ENCODE results near the gene PCDH20. TPM values are rescaled to one million over a fixed set of nuclear protein-coding genes. Genes with fewer than 3 reads are reported as not detected.
"Not testable (repeated sequence)": the region's sequence is repeated elsewhere in the genome, so short reads cannot be mapped to it uniquely, and the experiment has no call there.

The PCDH20 gene
- total RNA-seq, 1 experiment from 2014 or later, result not detected

DNA sequence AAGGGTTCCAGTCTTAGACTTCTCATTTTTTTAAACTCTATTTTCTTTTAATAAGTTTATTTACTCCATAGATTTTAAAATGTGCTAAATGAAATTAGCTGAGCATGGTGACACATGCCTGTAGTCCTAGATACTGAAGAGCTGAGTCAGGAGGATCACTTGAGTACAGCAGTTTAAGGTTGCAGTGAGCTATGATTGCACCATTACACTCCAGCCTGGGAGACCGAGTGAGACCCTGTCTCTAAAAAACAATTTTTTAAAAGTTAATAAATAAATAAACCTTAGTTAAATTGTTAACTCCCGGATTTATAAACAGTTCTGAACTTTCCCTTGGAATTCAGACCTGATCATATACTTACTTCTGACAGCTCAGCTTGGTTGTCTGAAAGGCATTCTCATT is 32.5 kb downstream of the PCDH20 start:
- no peaks in the 10 kb centered on the region for H3K9me3 ChIP-seq (ENCODE audit: low read length)
- no peaks in the 10 kb centered on the region for H3K79me2 ChIP-seq (ENCODE audit: low read length)
- no peak overlapping the region for H3K9ac ChIP-seq (ENCODE audit: low read length)
- no peak overlapping the region for H3K27ac ChIP-seq (ENCODE audit: low read length)
- no peaks in the 10 kb centered on the region for H3K4me1 ChIP-seq (ENCODE audit: low read length)
- H3K9me2 ChIP-seq (replicated peaks; ENCODE audit: insufficient read depth, low read length), result no peaks in the 10 kb centered on the region
- no peaks in the 10 kb centered on the region for H3K36me3 ChIP-seq (ENCODE audit: insufficient read depth, low read length)
- H3K27me3 ChIP-seq (ENCODE audit: low read length), result no peaks in the 10 kb centered on the region
- H3K4me2 ChIP-seq (ENCODE audit: low read depth, low read length, poor library complexity, severe bottlenecking), result no peak overlapping the region
- no peak for DNase-seq
- no peaks in the 10 kb centered on the region for H4K20me1 ChIP-seq (ENCODE audit: insufficient read depth, low read depth, low read length)
- H2AFZ ChIP-seq (ENCODE audit: low read length), result no peak overlapping the region
- H3K4me3 ChIP-seq (ENCODE audit: low read length), result no peak overlapping the region

DNA sequence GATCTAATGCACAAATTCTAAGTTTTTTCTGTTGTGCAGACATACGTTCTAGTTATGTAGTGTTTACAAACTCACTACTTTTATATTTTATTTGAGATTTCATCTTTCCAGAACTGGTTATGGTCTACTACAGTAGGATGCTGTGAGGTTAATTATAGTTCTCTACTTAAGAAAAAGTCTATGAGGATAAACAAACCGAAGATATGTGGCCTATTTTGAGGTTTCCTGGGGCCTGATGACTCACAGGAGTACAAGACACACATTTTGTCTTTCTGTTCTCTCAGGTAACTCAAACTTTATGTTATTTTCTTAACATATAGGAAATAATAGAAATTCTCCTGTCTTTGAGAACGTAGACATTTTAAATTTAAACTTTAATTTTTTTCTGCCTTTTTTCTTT is 45.1 kb downstream of the PCDH20 start:
- Histone ChIP-seq H3K79me2 (ENCODE audit: low read length) (no peaks in the 10 kb centered on the region), H3K27me3 (ENCODE audit: low read length) (no peaks in the 10 kb centered on the region), H3K9me2 (replicated peaks; ENCODE audit: insufficient read depth, low read length) (no peaks in the 10 kb centered on the region), H3K4me2 (ENCODE audit: low read depth, low read length, poor library complexity, severe bottlenecking) (no peak overlapping the region), H3K9me3 (ENCODE audit: low read length) (no peaks in the 10 kb centered on the region), H2AFZ (ENCODE audit: low read length) (no peak overlapping the region), H3K27ac (ENCODE audit: low read length) (no peak overlapping the region), H4K20me1 (ENCODE audit: insufficient read depth, low read depth, low read length) (no peaks in the 10 kb centered on the region), H3K9ac (ENCODE audit: low read length) (no peak overlapping the region), H3K4me3 (ENCODE audit: low read length) (no peak overlapping the region), H3K4me1 (ENCODE audit: low read length) (no peaks in the 10 kb centered on the region), H3K36me3 (ENCODE audit: insufficient read depth, low read length) (no peaks in the 10 kb centered on the region)
- DNase-seq, result no peak

DNA sequence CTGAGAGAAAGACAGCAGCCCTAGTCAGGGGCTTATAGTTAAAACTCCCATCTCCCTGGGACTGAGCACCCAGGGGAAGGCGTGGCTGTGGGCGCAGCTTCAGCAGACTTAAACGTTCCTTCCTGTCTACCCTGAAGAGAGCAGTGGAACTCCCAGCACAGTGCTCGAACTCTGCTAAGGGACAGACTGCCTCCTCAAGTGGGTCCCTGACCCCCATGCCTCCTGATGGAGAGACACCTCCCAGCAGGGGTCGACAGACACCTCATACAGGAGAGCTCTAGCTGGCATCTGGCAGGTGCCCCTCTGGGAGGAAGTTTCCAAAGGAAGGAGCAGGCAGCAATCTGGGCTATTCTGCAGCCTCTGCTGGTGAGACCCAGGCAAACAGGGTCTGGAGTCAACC is 51.0 kb downstream of the PCDH20 start:
- not testable (repeated sequence) for H3K9me3 ChIP-seq (ENCODE audit: low read length); DNase-seq; H4K20me1 ChIP-seq (ENCODE audit: insufficient read depth, low read depth, low read length); H3K9me2 ChIP-seq (replicated peaks; ENCODE audit: insufficient read depth, low read length); H3K4me3 ChIP-seq (ENCODE audit: low read length); H3K4me1 ChIP-seq (ENCODE audit: low read length); H3K27me3 ChIP-seq (ENCODE audit: low read length); H3K79me2 ChIP-seq (ENCODE audit: low read length); H2AFZ ChIP-seq (ENCODE audit: low read length); H3K36me3 ChIP-seq (ENCODE audit: insufficient read depth, low read length); H3K9ac ChIP-seq (ENCODE audit: low read length); H3K4me2 ChIP-seq (ENCODE audit: low read depth, low read length, poor library complexity, severe bottlenecking); H3K27ac ChIP-seq (ENCODE audit: low read length)

DNA sequence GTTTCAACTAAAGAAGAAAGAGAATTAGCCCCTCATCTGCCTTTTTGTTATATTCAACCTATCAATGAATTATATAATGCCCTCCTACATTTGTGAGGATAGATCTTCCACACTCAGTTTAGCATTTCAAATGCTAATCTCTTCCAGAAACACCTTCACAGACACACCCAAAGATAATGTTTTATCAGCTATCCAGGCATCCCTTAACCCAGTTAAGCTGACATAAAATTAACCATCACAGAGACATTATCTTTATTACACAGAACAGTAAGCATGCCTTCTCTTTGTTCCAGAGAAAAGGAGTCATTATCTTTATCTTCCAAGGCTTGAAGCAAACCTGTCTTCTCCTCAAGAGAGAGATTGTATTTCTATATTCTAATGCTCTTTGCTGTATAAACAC is 53.1 kb downstream of the PCDH20 start:
- no peak for DNase-seq
- Histone ChIP-seq H3K27me3 (ENCODE audit: low read length) (no peaks in the 10 kb centered on the region), H3K4me3 (ENCODE audit: low read length) (no peak overlapping the region), H3K9me3 (ENCODE audit: low read length) (no peaks in the 10 kb centered on the region), H3K79me2 (ENCODE audit: low read length) (no peaks in the 10 kb centered on the region), H3K4me2 (ENCODE audit: low read depth, low read length, poor library complexity, severe bottlenecking) (no peak overlapping the region), H3K27ac (ENCODE audit: low read length) (no peak overlapping the region), H2AFZ (ENCODE audit: low read length) (no peak overlapping the region), H3K9ac (ENCODE audit: low read length) (no peak overlapping the region), H4K20me1 (ENCODE audit: insufficient read depth, low read depth, low read length) (no peaks in the 10 kb centered on the region), H3K4me1 (ENCODE audit: low read length) (no peaks in the 10 kb centered on the region), H3K36me3 (ENCODE audit: insufficient read depth, low read length) (no peaks in the 10 kb centered on the region), H3K9me2 (replicated peaks; ENCODE audit: insufficient read depth, low read length) (no peaks in the 10 kb centered on the region)
